ENCODE data around the gene UBE2D2. TPM values are rescaled to one million over a fixed set of nuclear protein-coding genes. Genes with fewer than 3 reads are reported as not detected.

UBE2D2 gene
- total and polyA plus RNA-seq, 4 donors, result 84.1 to 97.8 (median 91.2) TPM

GRCh38 chr5:139565411-139566305 lies 4.5 kb downstream of the UBE2D2 start:
- no peak for TF ChIP-seq CTCF (IDR thresholded peaks at IDR 0.05; ENCODE audit: control extremely low read depth, extremely low read depth)
- Histone ChIP-seq H3K27ac (ENCODE audit: low read depth in 1 of 2, low read length in 1 of 2) (peak overlapping the region; percentile 23 to 74), H3K9ac (ENCODE audit: insufficient read depth in 1 of 2, low read length in 2 of 2) (no peak overlapping the region), H3K27me3 (ENCODE audit: control insufficient read depth in 3 of 3, insufficient read depth in 3 of 3, low read length in 2 of 3) (no peaks in the 10 kb centered on the region), H3K4me3 (no peak overlapping the region), H3K9me3 (ENCODE audit: control insufficient read depth in 4 of 4, insufficient read depth in 3 of 4, low read length in 3 of 4) (no peaks in the 10 kb centered on the region), H3K4me1 (ENCODE audit: control insufficient read depth in 5 of 5, insufficient read depth in 5 of 5, low read length in 5 of 5) (peaks cover 0 to 24% (median 8%) of the 10 kb centered on the region in 5 donors), H3K36me3 (ENCODE audit: control insufficient read depth in 4 of 4, insufficient read depth in 4 of 4, low read length in 4 of 4) (peaks cover 0 to 12% (median 2%) of the 10 kb centered on the region in 4 donors)
- DNase-seq, result peak in 2 of 3 donors; percentile 9 to 47
- ATAC-seq (ENCODE audit: insufficient read depth, low FRiP score), result no peak
- WGBS, 2 donors, result 52 to 61% methylated on average over 6 of the region's 6 CpGs

DNA sequence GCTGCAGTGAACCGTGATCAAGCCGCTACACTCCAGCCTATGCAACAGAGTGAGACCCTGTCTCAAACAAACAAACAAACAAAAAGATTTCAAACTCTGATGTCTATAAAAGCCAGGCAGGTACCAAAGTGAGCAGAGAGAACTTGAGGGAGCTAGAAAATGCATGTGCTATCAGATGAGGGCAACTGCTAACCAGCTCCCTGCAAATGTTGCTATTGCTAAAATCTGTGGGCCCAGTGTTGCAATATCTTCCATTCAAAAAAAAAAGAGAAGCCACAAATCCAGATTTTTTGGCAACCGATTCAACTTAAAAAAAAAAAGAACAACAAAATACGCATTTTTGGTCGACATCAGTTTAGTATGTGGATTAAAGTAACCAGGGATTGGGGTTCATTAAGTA lies 5.5 kb downstream of the UBE2D2 start:
- Histone ChIP-seq H3K27me3 (ENCODE audit: control insufficient read depth in 3 of 3, insufficient read depth in 3 of 3, low read length in 2 of 3) (no peaks in the 10 kb centered on the region), H3K9ac (ENCODE audit: insufficient read depth in 1 of 2, low read length in 2 of 2) (no peak overlapping the region), H3K36me3 (ENCODE audit: control insufficient read depth in 4 of 4, insufficient read depth in 4 of 4, low read length in 4 of 4) (peaks cover 0 to 12% (median 2%) of the 10 kb centered on the region in 4 donors), H3K4me1 (ENCODE audit: control insufficient read depth in 5 of 5, insufficient read depth in 5 of 5, low read length in 5 of 5) (peaks cover 0 to 24% (median 11%) of the 10 kb centered on the region in 5 donors), H3K9me3 (ENCODE audit: control insufficient read depth in 4 of 4, insufficient read depth in 3 of 4, low read length in 3 of 4) (no peaks in the 10 kb centered on the region), H3K27ac (ENCODE audit: low read depth in 1 of 2, low read length in 1 of 2) (peak overlapping the region in 1 of 2 donors; percentile 22), H3K4me3 (no peak overlapping the region)
- no peak for ATAC-seq (ENCODE audit: insufficient read depth, low FRiP score)
- WGBS, 2 donors, result 55 to 73% methylated on average over 5 of the region's 5 CpGs
- TF ChIP-seq CTCF (IDR thresholded peaks at IDR 0.05; ENCODE audit: control extremely low read depth, extremely low read depth), result no peak
- DNase-seq, result peak in 2 of 3 donors; percentile 3

- TF ChIP-seq CTCF (IDR thresholded peaks at IDR 0.05; ENCODE audit: control extremely low read depth, extremely low read depth), result no peak
- H3K4me3 ChIP-seq, result no peak overlapping the region
- H3K9ac ChIP-seq (ENCODE audit: insufficient read depth in 1 of 2, low read length in 2 of 2), result peak overlapping the region in 1 of 2 donors; percentile 40
- ATAC-seq (ENCODE audit: insufficient read depth, low FRiP score), result no peak
- 69 to 86% methylated on average over 2 of the region's 2 CpGs for WGBS, 2 donors
- no peak overlapping the region for H3K27ac ChIP-seq (ENCODE audit: low read depth in 1 of 2, low read length in 1 of 2)
- peaks cover 0 to 13% (median 11%) of the 10 kb centered on the region in 5 donors for H3K4me1 ChIP-seq (ENCODE audit: control insufficient read depth in 5 of 5, insufficient read depth in 5 of 5, low read length in 5 of 5)
- H3K27me3 ChIP-seq (ENCODE audit: control insufficient read depth in 3 of 3, insufficient read depth in 3 of 3, low read length in 2 of 3), result no peaks in the 10 kb centered on the region
- no peaks in the 10 kb centered on the region for H3K9me3 ChIP-seq (ENCODE audit: control insufficient read depth in 4 of 4, insufficient read depth in 3 of 4, low read length in 3 of 4)
- peaks cover 0 to 7% (median 2%) of the 10 kb centered on the region in 4 donors for H3K36me3 ChIP-seq (ENCODE audit: control insufficient read depth in 4 of 4, insufficient read depth in 4 of 4, low read length in 4 of 4)
- no peak for DNase-seq
Observed at GRCh38 chr5:139569270-139569955, 8.3 kb downstream of the UBE2D2 start.

All from lung (tissue), 12 donors.